ENCODE data around the gene PEX13.
"Not testable (repeated sequence)": the region's sequence is repeated elsewhere in the genome, so short reads cannot be mapped to it uniquely, and the experiment has no call there.

The PEX13 gene

DNA sequence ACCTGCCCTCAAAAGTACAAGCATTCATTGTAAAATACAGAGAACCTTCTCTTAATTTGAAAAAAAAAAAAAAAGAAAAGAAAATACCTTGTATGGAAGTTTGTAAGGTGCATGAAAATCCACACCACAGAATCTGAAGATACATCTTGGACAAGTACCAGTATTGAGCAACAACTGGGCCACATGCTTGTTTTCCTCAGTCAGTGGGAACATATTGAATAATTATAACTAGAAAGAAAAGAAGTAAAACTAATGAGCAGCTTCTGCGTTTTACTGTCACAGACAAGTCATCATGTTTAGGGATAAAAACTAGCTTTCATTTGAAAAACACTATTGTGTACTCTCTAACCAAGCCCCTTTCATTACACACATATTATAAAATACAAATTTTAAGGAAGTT lies 5.8 kb upstream of the PEX13 start:
- no peak for DNase-seq

GRCh38 chr2:61012303-61012702 lies 5.2 kb upstream of the PEX13 start:
- not testable (repeated sequence) for DNase-seq

GRCh38 chr2:61013382-61013781 lies 4.1 kb upstream of the PEX13 start:
- DNase-seq, result no peak

- no peak for DNase-seq
Observed at GRCh38 chr2:61014763-61015162, 2.8 kb upstream of the PEX13 start.

DNA sequence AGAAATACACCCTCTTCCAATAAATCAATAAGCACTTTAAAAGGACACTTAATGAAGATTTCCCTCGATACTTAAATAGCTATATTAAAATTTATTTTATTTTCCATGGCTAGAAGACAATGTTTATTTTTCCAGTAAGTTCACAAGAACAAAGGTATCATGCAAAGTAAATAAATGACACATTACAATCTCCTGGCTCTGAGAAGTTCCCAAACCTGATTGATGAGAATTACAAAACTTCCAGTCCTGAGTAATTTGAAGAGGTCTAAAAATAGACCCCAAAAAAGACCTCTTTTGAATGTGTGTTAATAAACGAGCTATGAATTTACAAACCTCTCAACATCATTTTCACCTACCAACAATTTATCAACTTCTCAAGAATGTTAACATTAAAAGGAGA lies 1.5 kb upstream of the PEX13 start:
- peak in 1 of 3 experiments; percentile 54 for DNase-seq

GRCh38 chr2:61016392-61017002 lies 1.0 kb upstream of the PEX13 start:
- peak in 1 of 3 experiments; percentile 62 for DNase-seq

DNA sequence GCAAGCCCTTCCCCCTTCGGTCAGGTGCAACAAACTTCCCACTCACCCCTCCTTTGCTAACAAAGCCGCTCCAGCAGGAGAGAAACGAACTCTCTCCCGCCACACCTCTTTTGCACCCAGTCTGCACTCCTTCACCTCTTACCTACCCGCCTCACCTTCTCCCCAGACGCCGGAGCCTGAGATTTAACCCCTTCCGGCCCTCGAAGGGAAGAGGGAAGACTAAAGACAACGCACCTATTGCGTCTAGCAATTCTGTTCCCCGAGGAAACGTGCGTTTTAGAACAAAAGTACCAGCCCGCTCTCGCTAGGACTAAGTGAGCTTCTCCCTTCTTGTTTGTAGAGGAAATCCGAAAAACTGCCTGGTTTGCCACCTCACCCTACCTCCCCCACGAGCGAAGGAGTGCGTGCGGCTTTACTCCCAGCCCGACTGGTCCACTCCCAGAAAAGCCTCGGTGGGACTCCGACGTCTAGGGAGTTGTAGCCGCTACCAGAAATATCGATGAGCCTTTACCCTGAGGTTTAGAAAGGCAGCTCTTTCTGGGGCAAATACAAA lies 441 bp upstream of the PEX13 start:
- DNase-seq, result peak; percentile 91 to 98 (median 96)

DNA sequence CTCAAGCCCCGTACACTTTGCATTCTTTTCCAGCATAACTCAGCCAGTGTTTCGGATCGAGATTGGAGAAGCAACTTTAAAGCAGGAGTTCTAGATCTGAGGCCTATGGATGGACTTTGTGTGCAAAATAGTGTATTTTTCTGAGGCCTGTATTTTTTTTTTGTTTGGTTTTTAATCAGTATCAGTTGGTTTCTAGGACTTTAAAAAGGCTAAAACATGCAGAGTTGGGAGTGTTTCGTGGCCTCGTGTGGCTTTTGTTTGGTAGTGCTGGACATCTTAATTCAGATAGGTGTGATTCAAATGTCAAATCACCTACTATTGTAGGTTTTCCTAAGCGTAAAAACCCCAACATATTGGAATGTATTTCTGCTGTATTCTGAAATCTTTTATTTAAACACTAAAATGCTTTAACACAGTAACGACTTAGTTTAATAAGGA lies 817 bp downstream of the PEX13 start:
- no peak for DNase-seq

DNA sequence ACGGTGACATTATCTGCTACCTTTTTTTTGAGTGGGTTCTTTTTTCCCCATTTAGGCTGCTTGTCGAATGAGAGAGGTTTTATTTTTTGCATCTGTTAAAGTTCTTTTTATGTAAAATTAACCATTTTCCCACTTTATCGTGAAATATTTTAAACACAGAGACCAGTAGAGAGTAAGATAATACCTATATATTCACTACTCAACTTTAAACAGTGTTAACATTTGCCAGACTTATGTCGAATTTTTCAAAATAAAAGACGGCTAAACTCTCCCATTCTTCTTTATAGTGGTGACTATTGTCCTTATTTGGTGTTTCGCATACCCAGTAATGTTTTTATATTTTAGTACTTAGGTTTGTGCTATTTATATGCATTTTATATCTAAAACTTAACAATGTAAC lies 1.3 kb downstream of the PEX13 start:
- no peak for DNase-seq

GRCh38 chr2:61021228-61021660 lies 3.7 kb downstream of the PEX13 start:
- DNase-seq, result no peak

DNA sequence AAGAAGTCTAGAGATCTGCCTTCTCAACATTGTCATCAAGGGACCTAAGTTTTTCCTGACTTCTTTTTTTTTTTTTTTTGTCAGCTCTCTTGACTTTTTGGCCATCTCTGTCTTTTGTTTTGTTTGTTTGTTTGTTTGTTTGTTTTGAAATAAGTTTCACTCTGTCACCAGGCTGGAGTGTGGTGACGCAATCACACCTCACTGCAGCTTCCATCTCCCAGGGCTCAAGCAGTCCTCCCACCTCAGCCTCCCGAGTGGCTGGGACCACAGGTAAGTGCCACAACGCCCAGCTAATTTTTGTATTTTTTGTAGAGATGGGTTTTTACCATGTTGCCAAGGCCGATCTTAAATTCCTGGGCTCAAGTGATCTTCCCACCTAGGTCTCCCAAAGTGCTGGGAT lies 6.2 kb downstream of the PEX13 start:
- DNase-seq, result no peak

- no peak for DNase-seq
Observed at GRCh38 chr2:61029533-61029932, 12.0 kb downstream of the PEX13 start.

DNA sequence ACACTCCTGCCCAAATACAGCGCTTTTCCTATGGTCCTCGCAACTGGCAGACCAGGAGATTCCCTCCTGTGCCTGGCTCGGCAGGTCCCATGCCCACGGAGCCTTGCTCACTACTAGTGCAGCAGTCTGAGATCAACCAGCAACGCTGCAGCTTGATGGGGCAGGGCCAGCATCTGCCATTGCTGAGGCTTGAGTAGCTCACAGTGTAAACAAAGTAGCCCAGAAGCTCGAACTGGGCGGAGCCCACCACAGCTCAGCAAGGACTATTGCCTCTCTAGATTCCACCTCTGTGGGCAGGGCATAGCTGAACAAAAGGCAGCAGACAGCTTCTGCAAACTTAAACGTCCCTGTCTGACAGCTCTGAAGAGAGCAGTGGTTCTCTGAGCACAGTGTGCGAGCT lies 17.1 kb downstream of the PEX13 start:
- not testable (repeated sequence) for DNase-seq

DNA sequence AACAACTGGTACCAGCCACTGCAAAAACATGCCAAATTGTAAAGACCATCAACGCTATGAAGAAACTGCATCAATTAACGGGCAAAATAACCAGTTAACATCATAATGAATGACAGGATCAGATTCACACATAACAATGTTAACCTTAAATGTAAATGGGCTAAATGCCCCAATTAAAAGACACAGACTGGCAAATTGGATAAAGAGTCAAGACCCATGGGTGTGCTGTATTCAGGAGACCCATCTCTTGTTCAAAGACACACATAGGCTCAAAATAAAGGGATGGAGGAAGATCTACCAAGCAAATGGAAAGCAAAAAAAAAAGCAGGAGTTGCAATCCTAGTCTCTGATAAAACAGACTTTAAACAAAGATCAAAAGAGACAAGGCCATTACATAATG lies 19.1 kb downstream of the PEX13 start:
- not testable (repeated sequence) for DNase-seq

DNA sequence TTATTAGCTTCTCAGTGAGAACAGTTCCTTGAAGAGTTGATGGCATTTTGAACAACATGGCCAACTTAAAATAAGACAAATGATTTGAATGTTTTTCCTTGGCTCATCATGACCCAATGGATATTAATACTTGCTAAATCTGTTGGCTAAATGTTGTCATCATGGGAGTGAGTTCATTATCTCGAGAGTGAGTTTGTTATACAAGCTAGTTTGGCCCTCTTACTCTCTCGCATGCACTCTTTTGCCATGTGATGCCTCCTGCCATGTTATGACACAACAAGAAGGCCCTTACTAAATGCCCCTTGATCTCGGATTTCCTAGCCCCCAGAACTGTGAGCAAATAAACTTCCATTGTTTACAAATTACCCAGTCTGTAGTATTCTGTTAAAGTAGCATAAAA lies 25.3 kb downstream of the PEX13 start:
- DNase-seq, result no peak

GRCh38 chr2:61044636-61045035 lies 27.1 kb downstream of the PEX13 start:
- DNase-seq, result no peak

GRCh38 chr2:61045226-61045625 lies 27.7 kb downstream of the PEX13 start:
- no peak for DNase-seq

DNA sequence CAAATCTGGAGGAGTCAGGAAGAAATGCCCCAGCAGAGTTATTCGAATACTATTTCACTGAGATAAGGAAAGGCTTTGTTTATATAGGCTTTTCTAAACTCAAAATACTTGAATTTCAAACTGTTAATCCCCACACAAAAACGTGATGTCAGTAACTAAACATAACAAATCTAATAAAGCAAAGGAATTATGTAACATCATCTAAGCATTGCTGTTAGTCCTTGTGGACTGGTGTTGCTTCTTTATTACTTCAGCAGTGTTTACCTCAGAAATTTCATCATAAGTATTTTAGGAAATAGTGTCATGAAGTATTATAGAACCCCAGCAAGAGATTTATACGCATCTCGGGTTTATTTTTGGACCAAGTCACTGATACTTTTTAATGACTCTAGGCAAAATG lies 28.5 kb downstream of the PEX13 start:
- DNase-seq, result no peak

- DNase-seq, result no peak
Observed at GRCh38 chr2:61055557-61055956, 38.0 kb downstream of the PEX13 start.

- no peak for DNase-seq
Observed at GRCh38 chr2:61057562-61057961, 40.0 kb downstream of the PEX13 start.

DNA sequence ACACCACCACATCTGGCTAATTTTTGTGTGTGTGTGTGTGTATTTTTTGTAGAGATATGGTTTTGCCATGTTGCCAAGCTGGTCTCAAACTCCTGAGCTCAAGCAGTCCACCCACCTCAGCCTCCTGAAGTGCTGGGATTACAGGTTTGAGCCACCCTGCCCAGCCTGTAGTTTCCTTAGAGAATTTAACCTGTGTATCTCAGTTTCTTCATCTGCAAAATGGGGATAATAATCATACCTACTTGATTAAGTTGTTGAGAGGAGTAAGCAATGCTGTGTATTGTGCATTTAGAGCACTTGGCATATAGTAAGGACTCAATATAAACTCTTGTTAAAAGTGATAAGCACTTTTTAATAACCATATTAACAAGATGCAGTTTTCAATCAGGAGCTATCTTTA lies 41.9 kb downstream of the PEX13 start:
- DNase-seq, result no peak

- DNase-seq, result peak; percentile 97 to 98 (median 97)
Observed at GRCh38 chr2:61065714-61066709, 48.5 kb downstream of the PEX13 start, which contains the start of gene SANBR. Gene SANBR (plus strand): TSS chr2:61065871. CDS start chr2:61070351, 4,480 bp downstream.

DNA sequence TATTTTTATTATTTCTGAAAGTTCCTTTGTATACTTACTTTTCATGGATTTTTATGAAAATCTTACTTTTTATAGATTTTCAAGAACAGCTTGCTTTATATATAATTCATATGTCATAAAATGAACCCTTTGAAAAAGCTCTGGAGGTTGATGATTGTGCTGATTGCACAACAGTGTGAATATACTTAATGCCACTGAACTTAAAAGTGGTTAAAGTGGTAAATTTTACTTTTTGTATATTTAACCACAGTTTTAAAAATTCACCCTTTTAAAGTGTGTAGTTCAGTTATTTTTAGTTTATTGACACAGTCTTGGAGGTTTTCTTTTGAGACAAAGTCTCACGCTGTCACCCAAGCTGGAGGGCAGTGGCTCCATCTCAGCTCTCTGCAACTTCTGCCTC lies 56.6 kb downstream of the PEX13 start:
- DNase-seq, result no peak

GRCh38 chr2:61085883-61086282 lies 68.4 kb downstream of the PEX13 start:
- no peak for DNase-seq

All from NCI-H1417 (cell line).